ENCODE results near the gene ASTN2. TPM values are rescaled to one million over a fixed set of nuclear protein-coding genes. Genes with fewer than 3 reads are reported as not detected.

ASTN2 gene
- total RNA-seq, 1 experiment from 2014 or later = 4.8 TPM

GRCh38 chr9:117096138-117096537 is 318.7 kb downstream of the ASTN2 start:
- BruUV-seq (replicated peaks) = no TSS peak
- no peak overlapping the region for H3K27ac ChIP-seq (ENCODE audit: low read depth, low read length)
- H3K9me3 ChIP-seq (ENCODE audit: control insufficient read depth in 1 of 2, insufficient read depth in 1 of 2, low read depth in 1 of 2, low read length in 2 of 2) = no peaks in the 10 kb centered on the region; a peak in 1 of 4 replicates
- no peak overlapping the region for H2AFZ ChIP-seq (ENCODE audit: low read depth, low read length, poor library complexity, severe bottlenecking)
- TF ChIP-seq SRF (IDR thresholded peaks at IDR 0.05; ENCODE audit: low read depth) = no peak
- no peak for TF ChIP-seq POLR2AphosphoS5 (IDR thresholded peaks at IDR 0.05; ENCODE audit: low read depth, low read length)
- no peak for TF ChIP-seq EZH2 (IDR thresholded peaks at IDR 0.05)
- TF ChIP-seq ZBTB33 (IDR thresholded peaks at IDR 0.05; ENCODE audit: extremely low read depth, insufficient replicate concordance, low read length) = no peak
- no peak for TF ChIP-seq RAD21 (IDR thresholded peaks at IDR 0.05; ENCODE audit: low read depth)
- no peak for TF ChIP-seq ZNF274 (IDR thresholded peaks at IDR 0.05; ENCODE audit: low read depth, low read length)
- TF ChIP-seq CTCF (IDR thresholded peaks at IDR 0.05 in 2 of 3, conservative IDR thresholded peaks at IDR 0.05 in 1 of 3; ENCODE audit: borderline replicate concordance in 1 of 3, insufficient read depth in 1 of 3, low read depth in 2 of 3, low read length in 2 of 3) = no peak
- no peak for TF ChIP-seq ATF3 (IDR thresholded peaks at IDR 0.05)
- TF ChIP-seq SP1 (IDR thresholded peaks at IDR 0.05; ENCODE audit: low read depth) = no peak
- no peak for TF ChIP-seq POLR2A (IDR thresholded peaks at IDR 0.05; ENCODE audit: borderline replicate concordance, extremely low read depth, insufficient read depth, insufficient read length)
- TF ChIP-seq YY1 (IDR thresholded peaks at IDR 0.05; ENCODE audit: extremely low read depth, insufficient replicate concordance, low read depth, low read length) = no peak
- TF ChIP-seq ZFX (IDR thresholded peaks at IDR 0.05) = no peak
- no peak for TF ChIP-seq EGR1 (IDR thresholded peaks at IDR 0.05; ENCODE audit: low read depth)
- TF ChIP-seq JUND (IDR thresholded peaks at IDR 0.05) = no peak
- no peak for TF ChIP-seq TCF7L2 (IDR thresholded peaks at IDR 0.05; ENCODE audit: borderline replicate concordance, extremely low read depth, insufficient read depth, insufficient read length)
- no peak for TF ChIP-seq CEBPB (IDR thresholded peaks at IDR 0.05; ENCODE audit: low read depth)
- no peak for TF ChIP-seq CBX3 (IDR thresholded peaks at IDR 0.05; ENCODE audit: low read depth)
- TF ChIP-seq SIN3A (IDR thresholded peaks at IDR 0.05; ENCODE audit: low read depth) = no peak
- no peak for TF ChIP-seq EZH2phosphoT487 (IDR thresholded peaks at IDR 0.05; ENCODE audit: borderline replicate concordance)
- no peak overlapping the region for H3K4me3 ChIP-seq (replicated peaks in 1 of 2; ENCODE audit: low read depth in 1 of 2, low read length in 2 of 2)
- ChIA-PET CTCF (no interaction called here), RAD21 (ENCODE audit: low non-redundant PET in 1 of 2, low total read pairs in 2 of 2, uncharacterized antibody in 2 of 2, unreplicated experiment in 2 of 2) (no interaction called here), POLR2A (no interaction called here)
- no peaks in the 10 kb centered on the region for H3K27me3 ChIP-seq (ENCODE audit: insufficient read depth, low read length)
- ATAC-seq (no peak), DNase-seq (ENCODE audit: low read depth, low spot score) (no peak)
- no peaks in the 10 kb centered on the region for H3K9me2 ChIP-seq (ENCODE audit: insufficient read depth)
- intact Hi-C loops (cut with micrococcal nuclease) = no loop called here
- no peak overlapping the region for H3K4me2 ChIP-seq (ENCODE audit: low read length)
- H3K4me1 ChIP-seq (ENCODE audit: control insufficient read depth in 1 of 2, insufficient read depth in 2 of 2, low read length in 2 of 2) = no peaks in the 10 kb centered on the region
- no peaks in the 10 kb centered on the region for H3K36me3 ChIP-seq (ENCODE audit: control insufficient read depth in 1 of 2, insufficient read depth in 2 of 2, low read length in 2 of 2)
- H4K20me1 ChIP-seq (ENCODE audit: insufficient read depth) = no peaks in the 10 kb centered on the region
- no peaks in the 10 kb centered on the region for H3K79me2 ChIP-seq (ENCODE audit: insufficient read depth, low read length)
- no peak overlapping the region for H3K9ac ChIP-seq (ENCODE audit: low read length)
